ENCODE measurements around the gene PNMA8A.

DNA sequence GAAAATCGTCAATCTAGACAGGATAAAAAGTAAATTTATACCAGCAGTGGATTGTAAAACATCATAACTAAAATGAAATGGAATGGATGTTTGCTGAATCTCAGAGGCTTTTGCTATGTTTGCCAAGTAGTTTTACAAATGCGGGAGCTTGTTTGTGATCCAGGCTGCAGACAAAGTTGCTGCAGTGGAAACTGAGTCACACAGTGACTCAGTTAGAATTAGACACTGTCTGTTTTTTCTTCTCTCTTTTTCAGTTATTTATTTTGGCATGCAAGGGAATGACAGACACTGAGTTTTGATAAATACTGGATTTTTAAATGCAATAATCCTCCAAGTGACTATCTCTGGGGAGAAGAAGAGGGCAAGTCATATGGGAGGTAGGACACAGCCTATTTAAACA is 4.6 kb upstream of the PNMA8A start:
- TF ChIP-seq, protein P1, sequence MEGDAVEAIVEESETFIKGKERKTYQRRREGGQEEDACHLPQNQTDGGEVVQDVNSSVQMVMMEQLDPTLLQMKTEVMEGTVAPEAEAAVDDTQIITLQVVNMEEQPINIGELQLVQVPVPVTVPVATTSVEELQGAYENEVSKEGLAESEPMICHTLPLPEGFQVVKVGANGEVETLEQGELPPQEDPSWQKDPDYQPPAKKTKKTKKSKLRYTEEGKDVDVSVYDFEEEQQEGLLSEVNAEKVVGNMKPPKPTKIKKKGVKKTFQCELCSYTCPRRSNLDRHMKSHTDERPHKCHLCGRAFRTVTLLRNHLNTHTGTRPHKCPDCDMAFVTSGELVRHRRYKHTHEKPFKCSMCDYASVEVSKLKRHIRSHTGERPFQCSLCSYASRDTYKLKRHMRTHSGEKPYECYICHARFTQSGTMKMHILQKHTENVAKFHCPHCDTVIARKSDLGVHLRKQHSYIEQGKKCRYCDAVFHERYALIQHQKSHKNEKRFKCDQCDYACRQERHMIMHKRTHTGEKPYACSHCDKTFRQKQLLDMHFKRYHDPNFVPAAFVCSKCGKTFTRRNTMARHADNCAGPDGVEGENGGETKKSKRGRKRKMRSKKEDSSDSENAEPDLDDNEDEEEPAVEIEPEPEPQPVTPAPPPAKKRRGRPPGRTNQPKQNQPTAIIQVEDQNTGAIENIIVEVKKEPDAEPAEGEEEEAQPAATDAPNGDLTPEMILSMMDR (conservative IDR thresholded peaks at IDR 0.05 in 1 of 2, IDR thresholded peaks at IDR 0.05 in 1 of 2; ENCODE audit: low read depth in 1 of 2, low read length in 2 of 2): no peak
- TF ChIP-seq EZH2 (IDR thresholded peaks at IDR 0.05; ENCODE audit: low read length, missing control alignments): no peak

Data from fibroblast of lung (primary cell).